ENCODE results near the gene SLC35F3.

SLC35F3 gene

GRCh38 chr1:233933339-233933738 is 28.9 kb downstream of the SLC35F3 start:
- Mint-ChIP-seq H3K36me3 (ENCODE audit: insufficient read depth) (peaks cover 4% of the 10 kb centered on the region), H3K4me1 (ENCODE audit: low read depth in 2 of 2) (no peaks in the 10 kb centered on the region), H3K27ac (no peak overlapping the region), H3K9me3 (no peaks in the 10 kb centered on the region), H3K4me3 (no peak overlapping the region), H3K27me3 (peaks cover 15 to 25% of the 10 kb centered on the region in 2 donors)
- DNase-seq: no peak
- no peak for ATAC-seq (replicated peaks)

- H3K4me1 Mint-ChIP-seq (ENCODE audit: low read depth in 2 of 2): no peaks in the 10 kb centered on the region
- no peak overlapping the region for H3K4me3 Mint-ChIP-seq
- no peak overlapping the region for H3K27ac Mint-ChIP-seq
- H3K36me3 Mint-ChIP-seq (ENCODE audit: insufficient read depth): peaks cover 4% of the 10 kb centered on the region
- no peaks in the 10 kb centered on the region for H3K9me3 Mint-ChIP-seq
- no peak for ATAC-seq (replicated peaks)
- no peak for DNase-seq
- H3K27me3 Mint-ChIP-seq: peaks cover 20 to 22% of the 10 kb centered on the region in 2 donors
Observed at GRCh38 chr1:233935297-233935868, 30.9 kb downstream of the SLC35F3 start.

- DNase-seq (no peak), ATAC-seq (replicated peaks) (no peak)
- no peak overlapping the region for H3K4me3 Mint-ChIP-seq
- no peaks in the 10 kb centered on the region for H3K4me1 Mint-ChIP-seq (ENCODE audit: low read depth in 2 of 2)
- H3K27me3 Mint-ChIP-seq: peaks cover 18 to 20% of the 10 kb centered on the region in 2 donors
- no peaks in the 10 kb centered on the region for H3K9me3 Mint-ChIP-seq
- H3K27ac Mint-ChIP-seq: no peak overlapping the region
- H3K36me3 Mint-ChIP-seq (ENCODE audit: insufficient read depth): peaks cover 4% of the 10 kb centered on the region
Observed at GRCh38 chr1:233936422-233936821, 31.9 kb downstream of the SLC35F3 start.

DNA sequence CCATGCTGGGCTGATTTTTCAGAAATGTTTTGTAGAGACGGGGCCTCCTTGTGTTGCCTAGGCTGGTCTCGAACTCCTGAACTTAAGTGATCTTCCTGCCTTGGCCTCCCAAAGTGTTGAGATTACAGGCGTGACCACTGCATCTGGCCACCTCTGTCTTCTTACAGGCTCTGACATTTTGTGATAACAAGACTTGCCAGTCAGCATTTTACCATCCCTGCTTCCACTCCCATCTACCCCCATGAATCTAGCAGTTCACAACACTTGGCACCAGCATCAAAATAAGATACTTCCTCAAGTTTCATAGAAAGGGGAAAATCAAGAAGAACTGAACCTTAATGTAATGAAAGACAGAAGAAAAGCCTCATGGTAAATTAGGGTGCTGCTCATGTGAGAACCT is 32.4 kb downstream of the SLC35F3 start:
- Mint-ChIP-seq H3K27ac (no peak overlapping the region), H3K36me3 (ENCODE audit: insufficient read depth) (peaks cover 4% of the 10 kb centered on the region), H3K4me3 (no peak overlapping the region), H3K9me3 (no peaks in the 10 kb centered on the region), H3K27me3 (peaks cover 14 to 20% of the 10 kb centered on the region in 2 donors), H3K4me1 (ENCODE audit: low read depth in 2 of 2) (no peaks in the 10 kb centered on the region)
- DNase-seq (no peak), ATAC-seq (replicated peaks) (no peak)

DNA sequence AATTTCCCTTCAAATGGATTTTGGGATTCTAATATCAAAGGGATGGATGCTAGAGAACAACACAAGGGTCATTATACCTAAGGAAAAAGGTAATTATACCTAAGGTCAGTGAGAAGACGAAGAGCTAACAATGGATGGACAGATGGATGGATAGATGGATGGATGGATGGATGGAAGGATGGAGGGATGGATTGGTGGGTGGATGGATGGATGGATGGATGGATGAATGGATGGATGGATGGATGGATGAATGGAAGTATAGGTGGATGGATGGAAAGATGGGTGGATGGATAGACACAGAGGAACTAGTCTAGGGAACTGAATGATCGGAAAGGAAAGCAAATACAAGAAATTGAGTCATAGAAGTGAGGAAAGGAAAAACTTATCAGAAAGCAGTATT is 34.0 kb downstream of the SLC35F3 start:
- Mint-ChIP-seq H3K27ac (no peak overlapping the region), H3K4me3 (no peak overlapping the region), H3K4me1 (ENCODE audit: low read depth in 2 of 2) (no peaks in the 10 kb centered on the region), H3K27me3 (peaks cover 18 to 20% of the 10 kb centered on the region in 2 donors), H3K9me3 (no peaks in the 10 kb centered on the region), H3K36me3 (ENCODE audit: insufficient read depth) (peaks cover under 1% of the 10 kb centered on the region)
- ATAC-seq (replicated peaks) (no peak), DNase-seq (no peak)

DNA sequence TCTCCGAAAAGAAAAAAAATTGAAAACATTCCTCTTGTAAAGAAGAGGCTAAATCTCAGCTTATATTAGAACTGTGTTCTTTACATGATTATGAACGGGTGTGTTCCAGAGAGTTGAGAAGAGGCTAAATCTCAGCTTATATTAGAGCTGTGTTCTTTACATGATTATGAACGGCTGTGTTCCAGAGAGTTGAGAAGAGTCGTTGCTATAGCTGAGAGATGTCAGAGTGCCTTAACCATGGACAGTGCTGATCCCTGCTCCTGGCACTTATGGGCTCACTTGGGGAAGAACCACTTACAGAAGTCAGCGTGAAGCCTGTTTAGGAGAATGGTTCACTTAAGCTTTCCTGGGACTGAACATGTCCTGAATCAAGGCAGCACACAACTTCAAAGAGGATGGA is 35.0 kb downstream of the SLC35F3 start:
- ATAC-seq (replicated peaks): no peak
- H3K36me3 Mint-ChIP-seq (ENCODE audit: insufficient read depth): no peaks in the 10 kb centered on the region
- H3K9me3 Mint-ChIP-seq: no peaks in the 10 kb centered on the region
- DNase-seq: no peak
- H3K4me3 Mint-ChIP-seq: no peak overlapping the region
- no peak overlapping the region for H3K27ac Mint-ChIP-seq
- no peaks in the 10 kb centered on the region for H3K4me1 Mint-ChIP-seq (ENCODE audit: low read depth in 2 of 2)
- H3K27me3 Mint-ChIP-seq: peaks cover 18 to 20% of the 10 kb centered on the region in 2 donors

DNA sequence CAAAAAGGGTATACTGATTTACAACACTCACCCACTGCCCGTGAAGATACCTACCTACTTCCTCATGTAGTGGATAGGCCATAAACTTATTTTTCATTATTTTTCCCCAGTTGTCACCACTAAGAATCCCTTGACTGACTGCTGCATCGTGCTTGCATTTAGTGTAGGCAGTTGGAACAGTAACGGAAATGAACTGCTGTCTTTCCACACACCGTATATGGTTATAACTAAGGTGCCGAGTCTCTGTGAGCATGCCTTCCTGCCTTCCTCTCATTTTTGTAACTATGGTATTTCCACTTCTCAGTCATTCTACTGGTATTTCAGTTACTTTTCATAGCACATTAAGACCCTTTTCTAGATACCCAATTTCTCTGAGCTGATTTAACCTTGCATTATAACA is 36.4 kb downstream of the SLC35F3 start:
- peaks cover 20 to 26% of the 10 kb centered on the region in 2 donors for H3K27me3 Mint-ChIP-seq
- no peak overlapping the region for H3K4me3 Mint-ChIP-seq
- DNase-seq (no peak), ATAC-seq (replicated peaks) (no peak)
- no peaks in the 10 kb centered on the region for H3K4me1 Mint-ChIP-seq (ENCODE audit: low read depth in 2 of 2)
- H3K36me3 Mint-ChIP-seq (ENCODE audit: insufficient read depth): no peaks in the 10 kb centered on the region
- no peak overlapping the region for H3K27ac Mint-ChIP-seq
- no peaks in the 10 kb centered on the region for H3K9me3 Mint-ChIP-seq

- no peak overlapping the region for H3K4me3 Mint-ChIP-seq
- no peak for DNase-seq
- H3K4me1 Mint-ChIP-seq (ENCODE audit: low read depth in 2 of 2): no peaks in the 10 kb centered on the region
- peaks cover 9 to 27% of the 10 kb centered on the region in 2 donors for H3K27me3 Mint-ChIP-seq
- no peak overlapping the region for H3K27ac Mint-ChIP-seq
- H3K9me3 Mint-ChIP-seq: peaks cover 0 to 3% of the 10 kb centered on the region in 2 donors
- no peaks in the 10 kb centered on the region for H3K36me3 Mint-ChIP-seq (ENCODE audit: insufficient read depth)
- no peak for ATAC-seq (replicated peaks)
Observed at GRCh38 chr1:233944601-233945000, 40.1 kb downstream of the SLC35F3 start.

DNA sequence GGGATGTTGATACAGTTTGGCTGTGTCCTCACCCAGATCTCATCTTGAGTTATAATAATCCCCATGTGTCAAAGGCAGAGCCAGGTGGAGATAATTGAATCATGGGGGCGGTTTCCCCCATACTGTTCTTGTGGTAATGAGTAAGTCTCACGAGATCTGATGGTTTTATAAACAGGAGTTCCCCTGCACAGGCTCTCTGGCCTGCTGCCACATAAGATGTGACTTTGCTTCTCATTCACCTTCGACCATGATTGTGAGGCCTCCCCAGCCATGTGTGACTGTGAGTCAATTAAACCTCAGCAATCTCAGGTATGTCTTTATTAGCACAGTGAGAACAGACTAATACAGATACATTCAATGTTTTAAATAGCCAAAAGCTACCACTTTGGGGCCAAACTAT is 41.1 kb downstream of the SLC35F3 start:
- no peak for ATAC-seq (replicated peaks)
- H3K9me3 Mint-ChIP-seq: peaks cover 0 to 3% of the 10 kb centered on the region in 2 donors
- H3K27me3 Mint-ChIP-seq: peaks cover 9 to 28% of the 10 kb centered on the region in 2 donors
- H3K36me3 Mint-ChIP-seq (ENCODE audit: insufficient read depth): no peaks in the 10 kb centered on the region
- no peak overlapping the region for H3K27ac Mint-ChIP-seq
- H3K4me3 Mint-ChIP-seq: no peak overlapping the region
- DNase-seq: no peak
- no peaks in the 10 kb centered on the region for H3K4me1 Mint-ChIP-seq (ENCODE audit: low read depth in 2 of 2)

DNA sequence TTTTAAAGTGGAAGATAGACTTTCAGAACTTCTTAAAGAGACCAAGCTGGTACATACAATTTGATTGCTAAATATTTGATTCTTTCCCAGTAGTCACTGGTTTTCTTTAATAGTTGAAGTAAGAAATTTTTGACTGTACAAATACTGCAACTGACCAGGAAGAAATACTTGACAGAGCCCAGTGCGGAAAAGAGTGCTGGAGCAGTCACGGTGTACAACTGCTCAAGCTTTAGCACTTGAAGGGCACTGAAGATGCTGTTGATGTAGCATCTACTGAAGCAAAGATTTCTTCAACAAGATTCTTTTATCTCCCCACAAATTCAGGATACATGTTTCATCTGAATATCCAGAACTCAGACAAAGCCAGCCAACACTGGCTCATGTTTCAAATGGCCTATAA is 41.5 kb downstream of the SLC35F3 start:
- H3K4me3 Mint-ChIP-seq: no peak overlapping the region
- no peaks in the 10 kb centered on the region for H3K4me1 Mint-ChIP-seq (ENCODE audit: low read depth in 2 of 2)
- no peak overlapping the region for H3K27ac Mint-ChIP-seq
- no peaks in the 10 kb centered on the region for H3K36me3 Mint-ChIP-seq (ENCODE audit: insufficient read depth)
- H3K9me3 Mint-ChIP-seq: peaks cover 0 to 3% of the 10 kb centered on the region in 2 donors
- DNase-seq: no peak
- H3K27me3 Mint-ChIP-seq: peaks cover 9 to 28% of the 10 kb centered on the region in 2 donors
- no peak for ATAC-seq (replicated peaks)

GRCh38 chr1:233946724-233947123 is 42.2 kb downstream of the SLC35F3 start:
- H3K9me3 Mint-ChIP-seq: peaks cover 0 to 6% of the 10 kb centered on the region in 2 donors
- no peak overlapping the region for H3K27ac Mint-ChIP-seq
- ATAC-seq (replicated peaks) (no peak), DNase-seq (no peak)
- H3K4me3 Mint-ChIP-seq: no peak overlapping the region
- H3K27me3 Mint-ChIP-seq: peaks cover 9 to 28% of the 10 kb centered on the region in 2 donors
- H3K36me3 Mint-ChIP-seq (ENCODE audit: insufficient read depth): no peaks in the 10 kb centered on the region
- H3K4me1 Mint-ChIP-seq (ENCODE audit: low read depth in 2 of 2): no peaks in the 10 kb centered on the region

- no peak overlapping the region for H3K27ac Mint-ChIP-seq
- DNase-seq (no peak), ATAC-seq (replicated peaks) (no peak)
- no peaks in the 10 kb centered on the region for H3K4me1 Mint-ChIP-seq (ENCODE audit: low read depth in 2 of 2)
- H3K27me3 Mint-ChIP-seq: peaks cover 16 to 20% of the 10 kb centered on the region in 2 donors
- no peak overlapping the region for H3K4me3 Mint-ChIP-seq
- no peaks in the 10 kb centered on the region for H3K36me3 Mint-ChIP-seq (ENCODE audit: insufficient read depth)
- H3K9me3 Mint-ChIP-seq: peaks cover 0 to 11% of the 10 kb centered on the region in 2 donors
Observed at GRCh38 chr1:233951804-233952203, 47.3 kb downstream of the SLC35F3 start.

DNA sequence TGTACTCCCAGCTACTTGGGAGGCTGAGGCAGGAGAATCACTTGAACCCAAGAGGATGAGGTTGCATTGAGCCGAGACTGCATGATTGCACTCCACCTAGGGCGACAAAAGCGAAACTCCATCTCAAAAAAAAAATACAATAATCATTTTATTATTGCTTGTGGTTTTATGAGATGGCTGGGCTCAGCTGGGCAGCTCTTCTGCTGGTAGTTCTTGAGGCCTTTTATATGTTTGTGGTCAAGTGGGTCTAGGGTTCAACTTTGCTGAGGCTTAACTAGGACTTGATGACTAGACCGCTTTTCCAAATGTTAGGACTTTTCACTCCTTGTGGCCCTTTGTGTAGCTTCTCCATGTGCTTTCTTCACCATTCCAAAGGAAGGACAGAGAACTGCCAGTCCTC is 53.2 kb downstream of the SLC35F3 start:
- ATAC-seq (replicated peaks) (no peak), DNase-seq (no peak)
- Mint-ChIP-seq H3K4me3 (no peak overlapping the region), H3K36me3 (ENCODE audit: insufficient read depth) (no peaks in the 10 kb centered on the region), H3K4me1 (ENCODE audit: low read depth in 2 of 2) (no peaks in the 10 kb centered on the region), H3K27ac (no peak overlapping the region), H3K27me3 (peaks cover 18 to 22% of the 10 kb centered on the region in 2 donors), H3K9me3 (peaks cover 0 to 7% of the 10 kb centered on the region in 2 donors)

GRCh38 chr1:233959102-233959501 is 54.6 kb downstream of the SLC35F3 start:
- ATAC-seq (replicated peaks) (no peak), DNase-seq (no peak)
- no peak overlapping the region for H3K27ac Mint-ChIP-seq
- peaks cover 21 to 22% of the 10 kb centered on the region in 2 donors for H3K27me3 Mint-ChIP-seq
- no peak overlapping the region for H3K4me3 Mint-ChIP-seq
- H3K9me3 Mint-ChIP-seq: peaks cover 0 to 2% of the 10 kb centered on the region in 2 donors
- H3K36me3 Mint-ChIP-seq (ENCODE audit: insufficient read depth): peaks cover 3% of the 10 kb centered on the region
- H3K4me1 Mint-ChIP-seq (ENCODE audit: low read depth in 2 of 2): no peaks in the 10 kb centered on the region

All from effector memory CD8-positive, alpha-beta T cell (primary cell).